Measurements from ENCODE around the gene GLRX2.

GRCh38 chr1:193114485-193115095 is 9.4 kb upstream of the GLRX2 start:
- no peak for TF ChIP-seq ZNF274 (IDR thresholded peaks at IDR 0.05; ENCODE audit: low read depth, low read length)
- TF ChIP-seq SUZ12 (IDR thresholded peaks at IDR 0.05; ENCODE audit: extremely low read depth, insufficient read depth, insufficient read length) = no peak

All from NT2/D1 (cell line).